Endothelial cell of umbilical vein (primary cell): ENCODE results near the gene PARD3B.

Source experiments
- CTCF ChIP-seq, 2 donors: IDR thresholded peaks; 1 replicate in 1 of 2; 2 replicates in 1 of 2; pipeline ENCODE4 v1.5.1; 2011; ENCODE audit warnings: low read length in 2 of 2, mild to moderate bottlenecking in 2 of 2, moderate library complexity in 2 of 2, control low read depth in 1 of 2, inconsistent platforms in 1 of 2, low read depth in 1 of 2; ENCODE audit not compliant: insufficient read depth in 1 of 2; ENCODE audit errors: extremely low read depth in 1 of 2
- EZH2 ChIP-seq: IDR thresholded peaks from 2 replicates; pipeline ENCODE4 v1.6.1; 2012; ENCODE audit warnings: borderline replicate concordance, low read depth, mild to moderate bottlenecking, moderate library complexity, low read length, inconsistent platforms; ENCODE audit not compliant: severe bottlenecking
- JUN ChIP-seq: IDR thresholded peaks from 2 replicates; pipeline ENCODE4 v1.6.1; 2011; ENCODE audit warnings: borderline replicate concordance, low read depth; ENCODE audit not compliant: insufficient read length, insufficient read depth
- POLR2A ChIP-seq: IDR thresholded peaks from 2 replicates; pipeline ENCODE4 v1.6.1; 2012; ENCODE audit warnings: low read depth, mild to moderate bottlenecking, control low read depth, low read length
- POLR2AphosphoS5 ChIP-seq: IDR thresholded peaks from 2 replicates; pipeline ENCODE4 v1.6.1; 2012; ENCODE audit warnings: low read depth, mild to moderate bottlenecking, control low read depth, low read length, moderate library complexity; ENCODE audit not compliant: insufficient read depth

- TF ChIP-seq POLR2A (no peak), CTCF (IDR thresholded peaks at IDR 0.05; ENCODE audit: extremely low read depth in 1 of 2, insufficient read depth in 1 of 2, low read depth in 1 of 2, low read length in 2 of 2) (no peak), POLR2AphosphoS5 (no peak), EZH2 (no peak), JUN (no peak)
These were observed 467.7 kb downstream of the PARD3B start for GRCh38 chr2:205012961-205013360.
